ENCODE results near the gene IP6K2. TPM values are rescaled to one million over a fixed set of nuclear protein-coding genes. Genes with fewer than 3 reads are reported as not detected.

Gene IP6K2
- total RNA-seq, 2 donors from 2014 or later: 104 to 127 TPM

DNA sequence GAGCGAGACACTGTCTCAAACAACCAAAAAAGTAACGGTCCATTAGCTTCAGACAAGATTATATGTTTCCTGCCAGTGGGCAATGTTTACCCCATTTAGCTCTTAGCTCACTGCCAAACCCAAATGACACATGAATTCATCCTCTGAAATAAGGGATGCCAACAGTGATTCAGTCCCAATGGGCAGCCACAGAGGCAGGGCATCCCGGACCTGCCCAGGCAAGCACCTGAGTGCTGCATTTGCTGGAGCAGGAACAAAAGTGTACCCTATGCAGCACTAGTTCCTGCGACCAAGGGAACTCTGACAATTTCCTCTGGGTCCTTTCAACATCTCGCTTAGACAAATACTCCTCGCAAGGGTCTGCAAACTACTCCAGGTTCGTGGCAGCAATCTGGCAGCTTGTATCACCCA, 8.0 kb downstream of the IP6K2 start:
- peaks cover 23% of the 10 kb centered on the region for H3K4me1 Mint-ChIP-seq
- Histone ChIP-seq H3K27ac (ENCODE audit: low read depth, low read length) (peak overlapping the region; percentile 0), H3K4me3 (ENCODE audit: low read length) (no peak overlapping the region), H3K9me3 (ENCODE audit: control insufficient read depth, low read length) (no peaks in the 10 kb centered on the region), H3K36me3 (ENCODE audit: control insufficient read depth, insufficient read depth, low read length) (peaks cover 88% of the 10 kb centered on the region), H3K9ac (ENCODE audit: extremely low read depth, low read length, poor library complexity, severe bottlenecking) (no peak overlapping the region), H3K27me3 (ENCODE audit: control insufficient read depth, insufficient read depth, low read length, poor library complexity, severe bottlenecking) (no peaks in the 10 kb centered on the region), H3K4me1 (ENCODE audit: control insufficient read depth, insufficient read depth, low read length) (no peaks in the 10 kb centered on the region)
- H3K27me3 Mint-ChIP-seq (ENCODE audit: insufficient read depth): no peaks in the 10 kb centered on the region
- no peaks in the 10 kb centered on the region for H3K9me3 Mint-ChIP-seq
- no peak for DNase-seq
- TF ChIP-seq, protein P1, sequence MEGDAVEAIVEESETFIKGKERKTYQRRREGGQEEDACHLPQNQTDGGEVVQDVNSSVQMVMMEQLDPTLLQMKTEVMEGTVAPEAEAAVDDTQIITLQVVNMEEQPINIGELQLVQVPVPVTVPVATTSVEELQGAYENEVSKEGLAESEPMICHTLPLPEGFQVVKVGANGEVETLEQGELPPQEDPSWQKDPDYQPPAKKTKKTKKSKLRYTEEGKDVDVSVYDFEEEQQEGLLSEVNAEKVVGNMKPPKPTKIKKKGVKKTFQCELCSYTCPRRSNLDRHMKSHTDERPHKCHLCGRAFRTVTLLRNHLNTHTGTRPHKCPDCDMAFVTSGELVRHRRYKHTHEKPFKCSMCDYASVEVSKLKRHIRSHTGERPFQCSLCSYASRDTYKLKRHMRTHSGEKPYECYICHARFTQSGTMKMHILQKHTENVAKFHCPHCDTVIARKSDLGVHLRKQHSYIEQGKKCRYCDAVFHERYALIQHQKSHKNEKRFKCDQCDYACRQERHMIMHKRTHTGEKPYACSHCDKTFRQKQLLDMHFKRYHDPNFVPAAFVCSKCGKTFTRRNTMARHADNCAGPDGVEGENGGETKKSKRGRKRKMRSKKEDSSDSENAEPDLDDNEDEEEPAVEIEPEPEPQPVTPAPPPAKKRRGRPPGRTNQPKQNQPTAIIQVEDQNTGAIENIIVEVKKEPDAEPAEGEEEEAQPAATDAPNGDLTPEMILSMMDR (conservative IDR thresholded peaks at IDR 0.05): no peak
- WGBS, 2 experiments (ENCODE audit: insufficient coverage in 1 of 2, insufficient read length in 1 of 2): 89 to 94% methylated on average over 7 of the region's 7 CpGs
- H3K27ac Mint-ChIP-seq: peak overlapping the region; percentile 86
- H3K36me3 Mint-ChIP-seq (ENCODE audit: low read depth): peaks cover 71% of the 10 kb centered on the region
- H3K4me3 Mint-ChIP-seq: no peak overlapping the region

DNA sequence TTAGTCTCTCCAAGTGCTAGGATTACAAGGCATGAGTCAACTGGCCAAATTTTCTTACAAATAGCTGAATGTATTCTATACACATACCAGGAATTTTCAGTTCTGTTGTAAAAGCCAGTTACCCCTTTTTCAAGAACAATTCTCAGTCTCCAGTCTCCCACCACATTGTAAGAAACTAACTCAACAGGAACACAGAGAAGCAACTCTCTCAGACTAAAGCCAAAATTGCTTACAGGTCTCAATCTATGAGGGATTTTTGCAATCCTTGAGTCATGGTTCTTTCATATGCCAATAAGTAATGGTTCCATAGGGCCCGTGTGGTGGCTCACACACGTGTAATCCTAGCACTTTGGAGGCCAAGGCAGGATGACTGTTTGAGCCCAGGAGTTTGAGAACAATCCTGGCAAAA, 8.5 kb downstream of the IP6K2 start:
- H3K36me3 ChIP-seq (ENCODE audit: control insufficient read depth, insufficient read depth, low read length): peaks cover 85% of the 10 kb centered on the region
- H3K36me3 Mint-ChIP-seq (ENCODE audit: low read depth): peaks cover 71% of the 10 kb centered on the region
- no peak overlapping the region for H3K4me3 Mint-ChIP-seq
- TF ChIP-seq, protein P1 (conservative IDR thresholded peaks at IDR 0.05): no peak
- H3K27me3 Mint-ChIP-seq (ENCODE audit: insufficient read depth): no peaks in the 10 kb centered on the region
- no peak for DNase-seq
- no peaks in the 10 kb centered on the region for H3K4me1 ChIP-seq (ENCODE audit: control insufficient read depth, insufficient read depth, low read length)
- 81 to 92% methylated on average over 2 of the region's 2 CpGs for WGBS, 2 experiments (ENCODE audit: insufficient coverage in 1 of 2, insufficient read length in 1 of 2)
- no peak overlapping the region for H3K9ac ChIP-seq (ENCODE audit: extremely low read depth, low read length, poor library complexity, severe bottlenecking)
- no peak overlapping the region for H3K27ac ChIP-seq (ENCODE audit: low read depth, low read length)
- peak overlapping the region; percentile 86 for H3K27ac Mint-ChIP-seq
- H3K4me1 Mint-ChIP-seq: peaks cover 23% of the 10 kb centered on the region
- H3K9me3 Mint-ChIP-seq: no peaks in the 10 kb centered on the region
- no peaks in the 10 kb centered on the region for H3K27me3 ChIP-seq (ENCODE audit: control insufficient read depth, insufficient read depth, low read length, poor library complexity, severe bottlenecking)
- H3K9me3 ChIP-seq (ENCODE audit: control insufficient read depth, low read length): no peaks in the 10 kb centered on the region
- no peak overlapping the region for H3K4me3 ChIP-seq (ENCODE audit: low read length)

DNA sequence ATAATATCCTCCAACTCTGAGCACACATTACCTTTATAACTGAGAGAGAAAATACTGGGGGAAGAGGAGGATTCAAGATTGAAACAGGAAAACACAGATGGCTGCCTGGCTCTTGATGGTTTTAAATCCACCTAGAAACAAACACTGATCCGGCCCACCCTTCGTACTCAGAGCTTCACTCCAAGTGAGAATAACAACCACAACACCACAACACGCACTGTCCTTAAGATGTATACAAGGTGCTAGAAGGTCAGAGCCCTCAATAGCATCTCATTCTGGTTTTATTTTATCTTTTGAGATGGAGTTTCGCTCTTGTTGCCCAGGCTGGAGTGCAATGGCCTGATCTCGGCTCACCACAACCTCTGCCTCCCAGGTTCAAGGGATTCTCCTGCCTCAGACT, 9.9 kb downstream of the IP6K2 start:
- no peak overlapping the region for H3K9ac ChIP-seq (ENCODE audit: extremely low read depth, low read length, poor library complexity, severe bottlenecking)
- no peak for DNase-seq
- Mint-ChIP-seq H3K9me3 (no peaks in the 10 kb centered on the region), H3K27ac (no peak overlapping the region), H3K4me1 (peaks cover 26% of the 10 kb centered on the region), H3K36me3 (ENCODE audit: low read depth) (peaks cover 77% of the 10 kb centered on the region), H3K27me3 (ENCODE audit: insufficient read depth) (no peaks in the 10 kb centered on the region), H3K4me3 (no peak overlapping the region)
- H3K4me3 ChIP-seq (ENCODE audit: low read length): no peak overlapping the region
- H3K27me3 ChIP-seq (ENCODE audit: control insufficient read depth, insufficient read depth, low read length, poor library complexity, severe bottlenecking): no peaks in the 10 kb centered on the region
- no peaks in the 10 kb centered on the region for H3K4me1 ChIP-seq (ENCODE audit: control insufficient read depth, insufficient read depth, low read length)
- TF ChIP-seq, protein P1 (conservative IDR thresholded peaks at IDR 0.05): no peak
- H3K9me3 ChIP-seq (ENCODE audit: control insufficient read depth, low read length): no peaks in the 10 kb centered on the region
- WGBS, 2 experiments (ENCODE audit: insufficient coverage in 1 of 2, insufficient read length in 1 of 2): 92 to 100% methylated on average over 3 to 5 of the region's 5 CpGs
- H3K36me3 ChIP-seq (ENCODE audit: control insufficient read depth, insufficient read depth, low read length): peaks cover 82% of the 10 kb centered on the region
- H3K27ac ChIP-seq (ENCODE audit: low read depth, low read length): no peak overlapping the region

All from endodermal cell (in vitro differentiated cells).